HG03066 (cell line): Measurements from ENCODE around the gene ARF1.

ENCODE experiments used
- ATAC-seq: cut with Tn5 transposase; IDR thresholded peaks from one replicate; pipeline ENCODE4 v1.9.1; 2021; ENCODE audit warnings: low read depth; ENCODE audit not compliant: unreplicated experiment

Gene ARF1

GRCh38 chr1:228114827-228115226 is 32.3 kb downstream of the ARF1 start:
- ATAC-seq, result no peak

GRCh38 chr1:228117335-228117734 is 34.8 kb downstream of the ARF1 start:
- no peak for ATAC-seq

- no peak for ATAC-seq
Observed at GRCh38 chr1:228118040-228118439, 35.5 kb downstream of the ARF1 start.

GRCh38 chr1:228120351-228120750 is 37.8 kb downstream of the ARF1 start:
- ATAC-seq, result no peak

- no peak for ATAC-seq
Observed at GRCh38 chr1:228120857-228121489, 38.5 kb downstream of the ARF1 start.

GRCh38 chr1:228122921-228123441 is 40.5 kb downstream of the ARF1 start:
- ATAC-seq, result no peak

- no peak for ATAC-seq
Observed at GRCh38 chr1:228123505-228123904, 41.0 kb downstream of the ARF1 start.

- no peak for ATAC-seq
Observed at GRCh38 chr1:228125185-228125584, 42.7 kb downstream of the ARF1 start.

- no peak for ATAC-seq
Observed at GRCh38 chr1:228131766-228132165, 49.3 kb downstream of the ARF1 start.

- no peak for ATAC-seq
Observed at GRCh38 chr1:228134591-228134990, 52.1 kb downstream of the ARF1 start.

GRCh38 chr1:228136901-228137300 is 54.4 kb downstream of the ARF1 start:
- ATAC-seq, result no peak

GRCh38 chr1:228139406-228139930 is 57.0 kb downstream of the ARF1 start:
- ATAC-seq, result no peak

- ATAC-seq, result peak; percentile 88
Observed at GRCh38 chr1:228139931-228140723, 57.6 kb downstream of the ARF1 start, which contains the start of gene GUK1. TSS of gene GUK1 (plus strand) at chr1:228140279. CDS start at chr1:228140303, 24 bp downstream.

GRCh38 chr1:228140724-228141225 is 58.3 kb downstream of the ARF1 start:
- no peak for ATAC-seq

GRCh38 chr1:228141226-228142044 is 58.9 kb downstream of the ARF1 start:
- ATAC-seq, result no peak

- no peak for ATAC-seq
Observed at GRCh38 chr1:228142155-228142691, 59.7 kb downstream of the ARF1 start.

GRCh38 chr1:228142701-228143136 is 60.2 kb downstream of the ARF1 start:
- no peak for ATAC-seq

GRCh38 chr1:228143480-228144192 is 61.1 kb downstream of the ARF1 start:
- ATAC-seq, result no peak

- ATAC-seq, result no peak
Observed at GRCh38 chr1:228144193-228144992, 61.9 kb downstream of the ARF1 start.
